ENCODE results near the gene NOS1AP.
"Not testable (repeated sequence)": the region's sequence is repeated elsewhere in the genome, so short reads cannot be mapped to it uniquely, and the experiment has no call there.

The NOS1AP gene

DNA sequence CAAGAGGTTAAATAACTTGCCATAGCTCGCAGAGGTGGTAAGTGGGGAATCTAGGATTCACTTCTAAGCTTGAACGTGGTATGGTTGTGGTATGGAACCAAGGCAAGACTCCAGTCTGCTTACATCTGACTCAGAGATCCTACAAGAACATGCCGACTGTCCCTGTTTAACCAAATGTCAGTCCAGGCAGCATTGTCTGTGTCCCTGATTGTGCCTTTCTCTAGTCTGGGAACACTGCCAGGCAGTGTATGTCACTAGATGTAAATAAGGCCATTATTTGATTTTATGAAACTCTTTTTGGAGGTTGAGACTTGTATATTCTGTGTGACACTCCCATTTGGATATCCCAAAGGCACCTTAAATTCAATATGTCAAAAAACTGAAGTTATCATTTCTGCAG, 96.0 kb downstream of the NOS1AP start:
- peak in 9 of 56 donors; percentile 9 to 29 (median 20) for DNase-seq

- no peak for DNase-seq
Measured at GRCh38 chr1:162166917-162167615, 97.6 kb downstream of the NOS1AP start.

DNA sequence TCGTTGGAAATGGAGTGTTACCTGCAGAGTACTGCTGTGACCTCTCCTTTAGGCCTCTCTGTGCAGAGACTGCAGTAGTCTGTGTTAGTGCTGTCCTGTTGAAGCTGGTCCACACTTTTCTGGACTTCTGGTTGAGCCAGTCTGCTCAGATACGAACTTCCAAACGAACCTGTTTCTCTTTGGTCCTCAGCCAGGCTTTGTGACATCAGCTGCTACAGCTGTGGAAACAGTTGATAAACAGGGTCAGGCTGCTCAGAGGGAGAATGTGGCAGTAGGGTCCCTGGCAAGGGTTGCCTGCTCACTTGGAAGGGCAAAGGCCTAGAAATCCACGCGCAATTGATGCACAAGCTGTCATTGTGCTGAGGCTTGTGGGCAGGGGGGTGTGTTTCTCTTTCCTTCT, 98.8 kb downstream of the NOS1AP start:
- peak in 8 of 56 donors; percentile 9 to 30 (median 16) for DNase-seq

- DNase-seq, result no peak
Measured at GRCh38 chr1:162169031-162169790, 99.7 kb downstream of the NOS1AP start.

- DNase-seq, result no peak
Measured at GRCh38 chr1:162171111-162171510, 101.6 kb downstream of the NOS1AP start.

DNA sequence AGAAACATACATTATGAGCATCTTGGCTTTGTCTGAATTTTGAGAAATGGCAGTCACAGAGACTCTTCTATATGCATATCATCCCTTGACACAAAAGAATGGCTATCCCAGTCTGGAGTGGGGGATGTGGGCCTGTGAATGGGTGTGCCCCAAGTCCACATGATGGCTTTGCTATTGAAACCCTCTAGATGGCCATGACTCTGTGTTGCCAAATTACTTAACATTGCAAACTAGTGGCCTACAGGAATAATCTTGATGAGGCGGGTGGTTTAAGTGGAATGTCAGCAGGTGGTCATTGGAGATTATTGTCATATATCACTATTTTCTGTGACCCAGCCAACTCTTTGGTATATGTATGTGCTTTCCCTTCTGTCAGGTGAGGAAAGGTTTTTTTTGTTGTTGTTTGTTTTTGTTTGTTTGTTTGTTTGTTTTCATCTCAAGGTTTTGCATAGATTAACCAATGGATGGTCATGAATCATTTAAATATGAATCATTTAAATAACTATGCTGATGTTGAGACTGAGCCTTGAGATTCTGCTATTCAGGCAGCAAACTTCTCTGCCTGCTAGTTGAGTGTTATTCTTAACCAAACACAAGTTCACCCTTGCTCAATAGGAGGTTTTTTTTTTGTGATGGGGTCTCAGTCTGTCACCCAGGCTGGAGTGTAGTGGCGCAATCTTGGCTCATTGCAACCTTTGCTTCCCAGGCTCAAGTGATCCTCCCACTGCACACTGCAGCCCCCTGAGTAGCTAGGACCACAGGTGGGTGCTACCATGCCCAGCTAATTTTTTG, 103.0 kb downstream of the NOS1AP start:
- no peak for DNase-seq

GRCh38 chr1:162173607-162174006, 104.1 kb downstream of the NOS1AP start:
- not testable (repeated sequence) for DNase-seq

DNA sequence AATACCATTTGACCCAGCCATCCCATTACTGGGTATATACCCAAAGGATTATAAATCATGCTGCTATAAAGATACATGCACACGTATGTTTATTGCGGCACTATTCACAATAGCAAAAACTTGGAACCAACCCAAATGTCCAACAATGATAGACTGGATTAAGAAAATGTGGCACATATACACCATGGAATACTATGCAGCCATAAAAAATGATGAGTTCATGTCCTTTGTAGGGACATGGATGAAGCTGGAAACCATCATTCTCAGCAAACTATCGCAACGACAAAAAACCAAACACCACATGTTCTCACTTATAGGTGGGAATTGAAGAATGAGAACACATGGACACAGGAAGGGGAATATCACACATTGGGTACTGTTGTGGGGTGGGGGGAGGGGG, 104.5 kb downstream of the NOS1AP start:
- DNase-seq, result not testable (repeated sequence)

- DNase-seq, result no peak
Measured at GRCh38 chr1:162175379-162176081, 106.0 kb downstream of the NOS1AP start.

DNA sequence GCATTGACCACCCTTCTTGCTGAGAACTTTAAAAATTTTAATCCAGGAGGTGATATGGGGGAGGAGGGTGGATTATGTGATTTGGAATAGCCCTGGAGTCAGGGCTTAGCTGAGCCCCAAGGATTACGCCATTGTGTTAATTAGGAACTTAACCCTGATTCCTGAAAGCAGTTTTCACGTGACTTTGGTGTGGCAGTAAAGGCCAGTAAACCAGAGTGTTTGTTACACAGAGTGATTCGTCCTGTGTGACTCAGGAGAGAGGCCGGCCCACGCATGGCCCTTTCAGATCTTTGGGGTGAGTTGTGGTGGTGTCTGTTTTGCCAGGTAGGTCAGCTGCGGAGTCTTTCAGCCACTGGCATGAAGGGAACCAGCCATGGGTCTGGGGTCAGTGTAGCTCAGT, 107.6 kb downstream of the NOS1AP start:
- no peak for DNase-seq

- DNase-seq, result no peak
Measured at GRCh38 chr1:162178432-162178831, 108.9 kb downstream of the NOS1AP start.

GRCh38 chr1:162179121-162179520, 109.6 kb downstream of the NOS1AP start:
- no peak for DNase-seq

DNA sequence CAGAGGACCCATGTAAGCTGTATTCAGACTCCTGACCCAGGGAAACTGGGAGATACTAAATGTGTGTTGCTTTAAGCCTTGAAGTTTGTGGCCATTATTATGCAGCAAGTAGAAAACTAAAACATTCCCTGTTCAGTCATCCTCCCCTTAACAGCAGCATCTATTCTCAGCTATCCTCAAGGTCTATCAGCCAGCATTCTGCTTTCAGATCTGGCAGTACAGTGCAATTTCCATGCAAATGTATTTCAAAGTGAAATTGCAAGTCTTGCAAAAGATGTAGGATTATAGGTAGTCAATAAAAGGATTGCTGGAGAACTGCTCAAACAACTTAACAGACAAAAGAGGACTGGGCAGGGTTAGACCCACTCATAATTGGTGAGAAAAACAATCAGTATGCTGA, 111.3 kb downstream of the NOS1AP start:
- DNase-seq, result no peak

DNA sequence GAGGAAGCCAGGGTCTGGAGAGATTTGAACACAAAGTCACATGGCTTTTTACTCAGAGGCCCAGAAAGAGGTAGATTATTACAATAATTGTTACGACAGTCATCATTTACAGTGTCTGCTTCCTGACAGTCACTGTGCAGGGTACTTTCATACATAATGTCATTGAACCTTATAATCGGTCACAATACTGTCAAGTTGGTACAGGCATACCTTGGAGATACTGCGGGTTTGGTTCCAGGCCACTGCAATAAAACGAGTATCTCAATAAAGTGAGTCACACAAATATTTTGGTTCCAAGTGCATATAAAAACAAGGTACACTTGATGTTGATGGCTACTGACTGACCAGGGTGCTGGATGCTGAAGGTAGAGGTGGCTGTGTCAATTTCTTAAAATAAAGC, 112.6 kb downstream of the NOS1AP start:
- no peak for DNase-seq

- no peak for DNase-seq
Measured at GRCh38 chr1:162185314-162186025, 116.0 kb downstream of the NOS1AP start.

DNA sequence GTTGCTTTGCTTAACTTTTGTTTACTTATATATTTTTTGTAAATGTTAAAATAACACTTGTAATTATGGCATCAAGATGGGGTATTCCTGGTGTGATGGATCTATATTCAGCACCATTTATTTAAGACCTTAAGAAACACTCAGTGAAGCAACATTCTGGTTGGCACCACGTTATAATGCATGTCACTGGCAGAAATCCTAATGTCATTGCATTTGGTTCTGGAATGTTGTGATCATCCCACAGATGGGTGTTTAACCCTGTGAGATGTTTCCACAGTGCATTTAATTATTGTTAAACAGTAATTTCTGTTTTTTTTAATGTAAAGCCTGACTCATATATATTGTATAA, 116.5 kb downstream of the NOS1AP start:
- DNase-seq, result no peak

DNA sequence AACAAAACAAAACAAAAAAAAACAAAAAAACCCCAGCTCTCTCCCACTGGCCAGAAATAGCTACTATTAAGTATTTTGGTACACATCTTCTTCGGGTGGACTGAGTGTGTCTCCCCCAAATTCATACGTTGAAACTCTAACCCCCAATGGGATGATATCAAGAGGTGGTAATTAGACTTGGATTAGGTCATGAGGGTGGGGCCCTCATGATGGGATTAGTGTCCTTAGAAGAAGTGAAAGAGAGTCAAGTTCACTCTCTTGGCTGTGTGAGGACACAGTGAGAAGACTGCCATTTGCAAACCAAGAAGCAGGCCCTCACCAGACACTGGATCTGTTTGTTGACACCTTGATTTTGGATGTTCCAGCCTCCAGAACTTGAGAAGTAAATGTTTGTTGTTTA, 116.9 kb downstream of the NOS1AP start:
- DNase-seq, result no peak

- DNase-seq, result peak in 2 of 56 donors; percentile 9 to 27
Measured at GRCh38 chr1:162187687-162188276, 118.3 kb downstream of the NOS1AP start.

DNA sequence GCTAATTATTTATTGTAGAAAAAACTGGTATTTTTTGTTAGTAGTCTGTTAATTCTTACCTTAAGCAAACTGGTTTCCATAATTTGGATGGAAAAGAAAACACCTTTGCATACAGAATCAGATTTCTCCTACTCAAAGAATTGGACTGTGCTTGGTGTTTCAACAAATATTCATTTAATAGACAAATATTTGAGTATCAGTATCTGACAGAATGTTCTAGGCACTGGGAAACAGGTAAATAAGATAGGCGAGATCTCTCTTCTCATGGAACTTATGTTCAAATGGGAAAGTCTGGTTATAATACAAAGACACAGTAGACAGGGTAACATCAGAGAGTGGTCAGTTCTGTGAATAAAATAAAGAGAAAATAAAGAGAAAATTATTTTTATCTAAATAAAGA, 119.9 kb downstream of the NOS1AP start:
- DNase-seq, result no peak

All from amygdala (tissue), 56 donors.